T1000 (cell line): ENCODE data around the gene ZNF738.

Experiments used
- DNase-seq: peaks from one replicate; lab custom pipeline; 2025; ENCODE audit warnings: mixed read lengths; lab: John Stamatoyannopoulos, UW

ZNF738 gene

DNA sequence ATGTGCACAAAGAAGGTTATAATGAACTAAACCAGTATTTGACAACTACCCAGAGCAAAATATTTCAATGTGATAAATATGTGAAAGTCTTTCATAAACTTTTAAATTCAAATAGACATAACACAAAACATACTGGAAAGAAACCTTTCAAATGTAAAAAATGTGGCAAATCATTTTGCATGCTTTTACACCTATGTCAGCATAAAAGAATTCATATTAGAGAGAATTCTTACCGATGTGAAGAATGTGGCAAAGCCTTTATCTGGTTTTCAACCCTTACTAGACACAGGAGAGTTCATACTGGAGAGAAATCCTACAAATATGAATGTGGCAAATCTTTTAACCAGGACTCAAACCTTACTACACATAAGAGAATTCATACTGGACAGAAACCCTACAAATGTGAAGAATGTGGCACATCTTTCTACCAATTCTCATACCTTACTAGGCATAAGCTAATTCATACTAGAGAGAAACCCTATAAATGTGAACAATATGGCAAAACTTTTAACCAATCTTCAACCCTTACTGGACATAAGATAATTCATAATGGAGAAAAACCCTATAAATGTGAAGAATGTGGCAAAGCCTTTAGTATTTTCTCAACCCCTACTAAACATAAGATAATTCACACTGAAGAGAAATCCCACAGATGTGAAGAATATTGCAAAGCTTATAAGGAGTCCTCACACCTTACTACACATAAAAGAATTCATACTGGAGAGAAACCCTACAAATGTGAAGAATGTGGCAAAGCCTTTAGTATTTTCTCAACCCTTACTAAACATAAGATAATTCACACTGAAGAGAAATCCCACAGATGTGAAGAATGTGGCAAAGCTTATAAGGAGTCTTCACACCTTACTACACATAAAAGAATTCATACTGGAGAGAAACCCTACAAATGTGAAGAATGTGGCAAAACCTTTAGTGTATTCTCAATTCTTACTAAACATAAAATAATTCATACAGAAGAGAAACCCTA lies 64.5 kb downstream of the ZNF738 start:
- no peak for DNase-seq
